ENCODE data around the gene EGLN1.

EGLN1 gene

DNA sequence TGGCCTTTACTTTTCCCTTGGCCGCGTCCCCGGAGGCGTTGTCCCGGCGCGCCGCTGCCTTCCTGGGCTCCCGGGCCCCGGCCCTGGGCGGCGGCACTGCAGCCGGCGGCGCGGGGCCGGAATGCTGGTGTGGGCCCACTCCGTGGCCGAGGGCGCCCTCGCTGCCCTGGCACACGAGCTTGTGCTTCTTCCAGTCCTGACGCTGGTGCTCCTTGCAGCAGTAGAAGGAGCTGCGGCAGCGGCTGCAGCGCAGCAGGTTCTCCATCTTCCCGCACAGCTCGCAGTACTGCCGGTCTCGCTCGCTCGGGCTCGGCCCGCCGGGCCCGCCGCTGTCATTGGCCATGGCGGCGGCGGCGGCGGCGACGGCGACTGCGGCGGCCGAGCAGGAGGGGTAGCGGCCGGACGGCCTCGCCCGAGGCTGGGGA lies 529 bp downstream of the EGLN1 start (continued):
- TF ChIP-seq HOXC10 (CRISPR knock-in tag; IDR thresholded peaks at IDR 0.05) (no peak), ZFP69B (tag by site-specific recombination; IDR thresholded peaks at IDR 0.05) (peak; percentile 96), ZNF473 (tag by site-specific recombination; IDR thresholded peaks at IDR 0.05) (no peak), ZNF324 (tag by site-specific recombination; IDR thresholded peaks at IDR 0.05) (no peak), ZNF558 (tag by site-specific recombination; IDR thresholded peaks at IDR 0.05) (no peak), ZNF654 (tag by site-specific recombination; IDR thresholded peaks at IDR 0.05; ENCODE audit: low read depth) (no peak), KLF1 (tag by site-specific recombination; IDR thresholded peaks at IDR 0.05) (no peak)
- TF ChIP-seq, protein P1, sequence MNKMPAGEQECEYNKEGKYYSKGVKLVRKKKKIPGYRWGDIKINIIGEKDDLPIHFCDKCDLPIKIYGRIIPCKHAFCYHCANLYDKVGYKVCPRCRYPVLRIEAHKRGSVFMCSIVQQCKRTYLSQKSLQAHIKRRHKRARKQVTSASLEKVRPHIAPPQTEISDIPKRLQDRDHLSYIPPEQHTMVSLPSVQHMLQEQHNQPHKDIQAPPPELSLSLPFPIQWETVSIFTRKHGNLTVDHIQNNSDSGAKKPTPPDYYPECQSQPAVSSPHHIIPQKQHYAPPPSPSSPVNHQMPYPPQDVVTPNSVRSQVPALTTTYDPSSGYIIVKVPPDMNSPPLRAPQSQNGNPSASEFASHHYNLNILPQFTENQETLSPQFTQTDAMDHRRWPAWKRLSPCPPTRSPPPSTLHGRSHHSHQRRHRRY (tag by site-specific recombination; IDR thresholded peaks at IDR 0.05): no peak
- TF ChIP-seq, protein P2, sequence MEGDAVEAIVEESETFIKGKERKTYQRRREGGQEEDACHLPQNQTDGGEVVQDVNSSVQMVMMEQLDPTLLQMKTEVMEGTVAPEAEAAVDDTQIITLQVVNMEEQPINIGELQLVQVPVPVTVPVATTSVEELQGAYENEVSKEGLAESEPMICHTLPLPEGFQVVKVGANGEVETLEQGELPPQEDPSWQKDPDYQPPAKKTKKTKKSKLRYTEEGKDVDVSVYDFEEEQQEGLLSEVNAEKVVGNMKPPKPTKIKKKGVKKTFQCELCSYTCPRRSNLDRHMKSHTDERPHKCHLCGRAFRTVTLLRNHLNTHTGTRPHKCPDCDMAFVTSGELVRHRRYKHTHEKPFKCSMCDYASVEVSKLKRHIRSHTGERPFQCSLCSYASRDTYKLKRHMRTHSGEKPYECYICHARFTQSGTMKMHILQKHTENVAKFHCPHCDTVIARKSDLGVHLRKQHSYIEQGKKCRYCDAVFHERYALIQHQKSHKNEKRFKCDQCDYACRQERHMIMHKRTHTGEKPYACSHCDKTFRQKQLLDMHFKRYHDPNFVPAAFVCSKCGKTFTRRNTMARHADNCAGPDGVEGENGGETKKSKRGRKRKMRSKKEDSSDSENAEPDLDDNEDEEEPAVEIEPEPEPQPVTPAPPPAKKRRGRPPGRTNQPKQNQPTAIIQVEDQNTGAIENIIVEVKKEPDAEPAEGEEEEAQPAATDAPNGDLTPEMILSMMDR (tag by site-specific recombination; IDR thresholded peaks at IDR 0.05): no peak
- TF ChIP-seq, protein P3, sequence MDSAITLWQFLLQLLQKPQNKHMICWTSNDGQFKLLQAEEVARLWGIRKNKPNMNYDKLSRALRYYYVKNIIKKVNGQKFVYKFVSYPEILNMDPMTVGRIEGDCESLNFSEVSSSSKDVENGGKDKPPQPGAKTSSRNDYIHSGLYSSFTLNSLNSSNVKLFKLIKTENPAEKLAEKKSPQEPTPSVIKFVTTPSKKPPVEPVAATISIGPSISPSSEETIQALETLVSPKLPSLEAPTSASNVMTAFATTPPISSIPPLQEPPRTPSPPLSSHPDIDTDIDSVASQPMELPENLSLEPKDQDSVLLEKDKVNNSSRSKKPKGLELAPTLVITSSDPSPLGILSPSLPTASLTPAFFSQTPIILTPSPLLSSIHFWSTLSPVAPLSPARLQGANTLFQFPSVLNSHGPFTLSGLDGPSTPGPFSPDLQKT (IDR thresholded peaks at IDR 0.05; ENCODE audit: borderline replicate concordance, low read depth, low read length): no peak
- TF ChIP-seq, protein P4, sequence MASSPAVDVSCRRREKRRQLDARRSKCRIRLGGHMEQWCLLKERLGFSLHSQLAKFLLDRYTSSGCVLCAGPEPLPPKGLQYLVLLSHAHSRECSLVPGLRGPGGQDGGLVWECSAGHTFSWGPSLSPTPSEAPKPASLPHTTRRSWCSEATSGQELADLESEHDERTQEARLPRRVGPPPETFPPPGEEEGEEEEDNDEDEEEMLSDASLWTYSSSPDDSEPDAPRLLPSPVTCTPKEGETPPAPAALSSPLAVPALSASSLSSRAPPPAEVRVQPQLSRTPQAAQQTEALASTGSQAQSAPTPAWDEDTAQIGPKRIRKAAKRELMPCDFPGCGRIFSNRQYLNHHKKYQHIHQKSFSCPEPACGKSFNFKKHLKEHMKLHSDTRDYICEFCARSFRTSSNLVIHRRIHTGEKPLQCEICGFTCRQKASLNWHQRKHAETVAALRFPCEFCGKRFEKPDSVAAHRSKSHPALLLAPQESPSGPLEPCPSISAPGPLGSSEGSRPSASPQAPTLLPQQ (tag by site-specific recombination; IDR thresholded peaks at IDR 0.05): peak; percentile 98
- TF ChIP-seq, protein P5, sequence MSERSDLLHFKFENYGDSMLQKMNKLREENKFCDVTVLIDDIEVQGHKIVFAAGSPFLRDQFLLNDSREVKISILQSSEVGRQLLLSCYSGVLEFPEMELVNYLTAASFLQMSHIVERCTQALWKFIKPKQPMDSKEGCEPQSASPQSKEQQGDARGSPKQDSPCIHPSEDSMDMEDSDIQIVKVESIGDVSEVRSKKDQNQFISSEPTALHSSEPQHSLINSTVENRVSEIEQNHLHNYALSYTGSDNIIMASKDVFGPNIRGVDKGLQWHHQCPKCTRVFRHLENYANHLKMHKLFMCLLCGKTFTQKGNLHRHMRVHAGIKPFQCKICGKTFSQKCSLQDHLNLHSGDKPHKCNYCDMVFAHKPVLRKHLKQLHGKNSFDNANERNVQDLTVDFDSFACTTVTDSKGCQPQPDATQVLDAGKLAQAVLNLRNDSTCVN (tag by site-specific recombination; optimal IDR thresholded peaks at IDR 0.05): peak; percentile 75

DNA sequence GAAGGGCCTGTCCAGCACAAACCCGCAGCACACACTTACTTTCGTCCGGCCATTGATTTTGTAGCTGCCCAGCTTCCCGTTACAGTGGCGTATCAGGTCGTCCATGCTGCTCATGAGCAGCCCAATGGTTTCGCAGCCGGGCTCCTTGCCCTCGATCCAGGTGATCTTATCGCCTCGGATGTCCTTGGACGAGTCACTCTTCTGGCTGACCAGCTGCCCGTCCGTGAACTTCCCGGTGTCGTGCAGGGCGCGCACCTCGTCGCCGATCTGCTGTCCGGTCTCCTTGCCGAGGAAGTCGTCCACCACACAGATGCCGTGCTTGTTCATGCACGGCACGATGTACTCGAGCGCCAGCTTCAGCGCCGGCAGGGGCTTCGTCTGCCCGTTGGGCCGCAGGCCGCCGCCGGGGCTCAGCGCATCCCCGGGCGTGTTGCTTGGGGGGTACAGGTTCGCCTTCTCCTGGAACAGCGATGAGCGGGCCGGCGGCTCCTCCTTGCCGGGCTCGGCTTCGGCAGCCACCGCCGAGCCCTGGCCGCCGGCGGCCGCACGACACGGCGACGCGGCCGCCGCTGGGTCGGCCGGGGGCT lies 1.0 kb downstream of the EGLN1 start:
- Histone ChIP-seq H3K9me3 (ENCODE audit: control insufficient read depth, insufficient read depth, low read depth, low read length) (no peaks in the 10 kb centered on the region), H3K4me1 (ENCODE audit: control insufficient read depth, insufficient read depth, low read length) (peaks cover 30% of the 10 kb centered on the region), H3K36me3 (ENCODE audit: control insufficient read depth in 2 of 2, insufficient read depth in 1 of 2, low read length in 2 of 2) (no peaks in the 10 kb centered on the region; a peak in 1 of 3 replicates), H3K4me3 (ENCODE audit: low read depth, low read length) (peak overlapping the region; percentile 97), H3K27ac (ENCODE audit: extremely low read depth, low read depth, low read length) (peak overlapping the region; percentile 98)
- ChIA-PET CTCF (interaction anchor here (0.7 to 2.2 kb wide), 14 partner anchors 9 to 169 kb away, joined by 3 to 13 read pairs (median 4); partner anchors contain the start of gene TSNAX), POLR2A (interaction anchor here (1.0 to 2.9 kb wide), 15 partner anchors 9 to 179 kb away, joined by 3 to 21 read pairs (median 4); partner anchors contain the start of genes EXOC8, SPRTN and TSNAX)
- TF ChIP-seq SP7 (tag by site-specific recombination; IDR thresholded peaks at IDR 0.05): no peak
- no peak for TF ChIP-seq ZNF133 (tag by site-specific recombination; IDR thresholded peaks at IDR 0.05)
- TF ChIP-seq ZNF416 (tag by site-specific recombination; IDR thresholded peaks at IDR 0.05): no peak
- TF ChIP-seq, protein P6, sequence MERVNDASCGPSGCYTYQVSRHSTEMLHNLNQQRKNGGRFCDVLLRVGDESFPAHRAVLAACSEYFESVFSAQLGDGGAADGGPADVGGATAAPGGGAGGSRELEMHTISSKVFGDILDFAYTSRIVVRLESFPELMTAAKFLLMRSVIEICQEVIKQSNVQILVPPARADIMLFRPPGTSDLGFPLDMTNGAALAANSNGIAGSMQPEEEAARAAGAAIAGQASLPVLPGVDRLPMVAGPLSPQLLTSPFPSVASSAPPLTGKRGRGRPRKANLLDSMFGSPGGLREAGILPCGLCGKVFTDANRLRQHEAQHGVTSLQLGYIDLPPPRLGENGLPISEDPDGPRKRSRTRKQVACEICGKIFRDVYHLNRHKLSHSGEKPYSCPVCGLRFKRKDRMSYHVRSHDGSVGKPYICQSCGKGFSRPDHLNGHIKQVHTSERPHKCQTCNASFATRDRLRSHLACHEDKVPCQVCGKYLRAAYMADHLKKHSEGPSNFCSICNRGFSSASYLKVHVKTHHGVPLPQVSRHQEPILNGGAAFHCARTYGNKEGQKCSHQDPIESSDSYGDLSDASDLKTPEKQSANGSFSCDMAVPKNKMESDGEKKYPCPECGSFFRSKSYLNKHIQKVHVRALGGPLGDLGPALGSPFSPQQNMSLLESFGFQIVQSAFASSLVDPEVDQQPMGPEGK (tag by site-specific recombination; IDR thresholded peaks at IDR 0.05): peak; percentile 27; the same call in 1 of the 2 replicates
- no peak for TF ChIP-seq ZNF548 (tag by site-specific recombination; IDR thresholded peaks at IDR 0.05)
- peak; percentile 65; the same call in 1 of the 2 replicates for TF ChIP-seq ZXDB (tag by site-specific recombination; IDR thresholded peaks at IDR 0.05)
- 0 out of 2 replicates have a peak, but pooled peaks have one; percentile 5 for TF ChIP-seq ZSCAN30 (tag by site-specific recombination; IDR thresholded peaks at IDR 0.05)
- no peak for TF ChIP-seq HOXA7 (CRISPR knock-in tag; IDR thresholded peaks at IDR 0.05; ENCODE audit: borderline replicate concordance)
- no peak for TF ChIP-seq ZNF146 (tag by site-specific recombination; IDR thresholded peaks at IDR 0.05)
- TF ChIP-seq, protein P7, sequence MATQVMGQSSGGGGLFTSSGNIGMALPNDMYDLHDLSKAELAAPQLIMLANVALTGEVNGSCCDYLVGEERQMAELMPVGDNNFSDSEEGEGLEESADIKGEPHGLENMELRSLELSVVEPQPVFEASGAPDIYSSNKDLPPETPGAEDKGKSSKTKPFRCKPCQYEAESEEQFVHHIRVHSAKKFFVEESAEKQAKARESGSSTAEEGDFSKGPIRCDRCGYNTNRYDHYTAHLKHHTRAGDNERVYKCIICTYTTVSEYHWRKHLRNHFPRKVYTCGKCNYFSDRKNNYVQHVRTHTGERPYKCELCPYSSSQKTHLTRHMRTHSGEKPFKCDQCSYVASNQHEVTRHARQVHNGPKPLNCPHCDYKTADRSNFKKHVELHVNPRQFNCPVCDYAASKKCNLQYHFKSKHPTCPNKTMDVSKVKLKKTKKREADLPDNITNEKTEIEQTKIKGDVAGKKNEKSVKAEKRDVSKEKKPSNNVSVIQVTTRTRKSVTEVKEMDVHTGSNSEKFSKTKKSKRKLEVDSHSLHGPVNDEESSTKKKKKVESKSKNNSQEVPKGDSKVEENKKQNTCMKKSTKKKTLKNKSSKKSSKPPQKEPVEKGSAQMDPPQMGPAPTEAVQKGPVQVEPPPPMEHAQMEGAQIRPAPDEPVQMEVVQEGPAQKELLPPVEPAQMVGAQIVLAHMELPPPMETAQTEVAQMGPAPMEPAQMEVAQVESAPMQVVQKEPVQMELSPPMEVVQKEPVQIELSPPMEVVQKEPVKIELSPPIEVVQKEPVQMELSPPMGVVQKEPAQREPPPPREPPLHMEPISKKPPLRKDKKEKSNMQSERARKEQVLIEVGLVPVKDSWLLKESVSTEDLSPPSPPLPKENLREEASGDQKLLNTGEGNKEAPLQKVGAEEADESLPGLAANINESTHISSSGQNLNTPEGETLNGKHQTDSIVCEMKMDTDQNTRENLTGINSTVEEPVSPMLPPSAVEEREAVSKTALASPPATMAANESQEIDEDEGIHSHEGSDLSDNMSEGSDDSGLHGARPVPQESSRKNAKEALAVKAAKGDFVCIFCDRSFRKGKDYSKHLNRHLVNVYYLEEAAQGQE (tag by site-specific recombination; IDR thresholded peaks at IDR 0.05): peak; percentile 90
- no peak for TF ChIP-seq ZNF19 (tag by site-specific recombination; IDR thresholded peaks at IDR 0.05; ENCODE audit: low read depth)
- no peak for TF ChIP-seq ZNF112 (tag by site-specific recombination; IDR thresholded peaks at IDR 0.05)
- TF ChIP-seq ZEB2 (tag by site-specific recombination; IDR thresholded peaks at IDR 0.05): peak; percentile 90
